Hepatocyte (in vitro differentiated cells): ENCODE data around the gene FOXM1.

Source experiments
- CTCF ChIP-seq: fragments of 200-600 bp; sonication (generic); IDR thresholded peaks from 2 replicates; pipeline ENCODE4 v1.5.1; 2016; ENCODE audit warnings: antibody characterized with exemption, mild to moderate bottlenecking; ENCODE audit not compliant: poor library complexity
- EZH2 ChIP-seq: fragments of 200-600 bp; sonication (generic); IDR thresholded peaks from 2 replicates; pipeline ENCODE4 v1.6.1; 2016; ENCODE audit warnings: antibody characterized with exemption, mild to moderate bottlenecking, borderline replicate concordance
- EZH2phosphoT487 ChIP-seq: fragments of 200-600 bp; sonication (generic); IDR thresholded peaks from one replicate; pipeline ENCODE4 v1.6.1; 2018; ENCODE audit warnings: antibody characterized with exemption, mild to moderate bottlenecking, low read depth, moderate library complexity; ENCODE audit not compliant: unreplicated experiment, severe bottlenecking

GRCh38 chr12:2826036-2826435 is 50.9 kb downstream of the FOXM1 start:
- no peak for TF ChIP-seq EZH2
- TF ChIP-seq CTCF: no peak
- TF ChIP-seq EZH2phosphoT487: no peak
